ENCODE data around the gene SORBS1.

DNA sequence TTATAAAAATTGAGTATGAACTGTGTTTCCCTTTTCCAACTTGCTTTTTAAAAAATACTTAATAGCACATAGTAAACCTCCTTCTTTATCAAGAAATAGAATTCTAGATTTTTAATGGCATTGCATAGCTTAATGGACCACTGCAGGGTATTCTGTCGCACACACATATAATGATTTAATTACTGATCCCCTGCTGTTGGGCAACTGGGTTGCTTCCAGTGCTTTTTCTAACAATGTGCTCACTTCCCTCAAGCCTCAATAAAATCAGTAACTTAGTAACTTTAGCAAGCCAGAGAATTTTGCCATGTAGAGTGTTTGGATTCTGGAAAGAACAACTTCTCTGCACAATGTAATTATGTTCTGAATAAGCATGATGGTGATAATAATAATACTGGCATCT, 221.3 kb downstream of the SORBS1 start:
- TF ChIP-seq EZH2 (IDR thresholded peaks at IDR 0.05; ENCODE audit: insufficient read depth, poor library complexity, severe bottlenecking): no peak
- no peak for TF ChIP-seq EZH2phosphoT487 (IDR thresholded peaks at IDR 0.05; ENCODE audit: insufficient read depth, low read depth)

All from GM23248 (cell line).